ENCODE results near the gene SHQ1.
"Not testable (repeated sequence)": the region's sequence is repeated elsewhere in the genome, so short reads cannot be mapped to it uniquely, and the experiment has no call there.

SHQ1 gene

GRCh38 chr3:72745146-72745999 lies 102.9 kb downstream of the SHQ1 start:
- no peak for DNase-seq

DNA sequence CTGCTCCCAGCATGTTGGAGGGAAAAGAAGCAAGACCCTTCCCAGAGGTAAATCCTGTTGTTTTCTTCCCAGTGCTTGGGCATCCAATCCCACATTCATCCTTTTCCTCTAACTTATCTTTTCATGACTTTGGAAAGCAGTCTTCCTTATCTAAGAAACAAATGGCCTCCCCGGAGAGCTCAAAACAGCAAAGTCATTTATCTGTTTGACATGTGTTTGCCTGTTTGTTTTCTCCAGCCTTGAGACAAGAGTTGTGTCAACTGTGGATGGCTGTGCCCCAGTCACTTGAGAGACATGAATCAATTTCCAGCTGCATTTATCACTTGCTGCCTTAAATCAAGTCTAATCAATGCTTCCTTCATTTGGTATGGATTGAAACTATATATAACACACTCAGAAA lies 103.9 kb downstream of the SHQ1 start:
- DNase-seq = no peak

- DNase-seq = no peak
These were observed 108.4 kb downstream of the SHQ1 start for GRCh38 chr3:72739531-72740466.

GRCh38 chr3:72738752-72739530 lies 109.3 kb downstream of the SHQ1 start:
- DNase-seq = peak; percentile 20 to 27

DNA sequence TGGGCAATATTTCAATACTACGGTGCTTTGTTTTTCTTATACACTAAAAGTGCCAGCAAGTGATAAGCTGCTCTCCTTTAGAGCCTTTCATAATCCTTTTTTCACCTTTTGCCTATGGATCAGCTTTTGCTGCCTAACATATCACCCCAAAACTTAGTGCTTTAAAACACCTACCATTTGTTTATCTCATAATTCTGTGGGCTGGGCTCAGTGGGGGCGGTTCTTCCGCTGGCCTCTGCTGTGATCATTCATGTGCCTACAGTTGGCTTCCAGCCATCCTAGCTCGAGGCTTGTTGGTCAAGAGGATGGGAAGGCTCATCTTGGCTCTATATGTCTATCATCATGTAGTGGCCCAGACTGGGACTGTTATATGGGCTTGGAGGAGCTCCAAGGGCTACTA lies 113.2 kb downstream of the SHQ1 start:
- not testable (repeated sequence) for DNase-seq

GRCh38 chr3:72733676-72734075 lies 114.6 kb downstream of the SHQ1 start:
- no peak for DNase-seq

GRCh38 chr3:72732666-72733345 lies 115.4 kb downstream of the SHQ1 start:
- DNase-seq = not testable (repeated sequence)

- no peak for DNase-seq
These were observed 119.2 kb downstream of the SHQ1 start for GRCh38 chr3:72728958-72729467.

- DNase-seq = no peak
These were observed 119.8 kb downstream of the SHQ1 start for GRCh38 chr3:72728329-72728889.

GRCh38 chr3:72727726-72728125 lies 120.5 kb downstream of the SHQ1 start:
- no peak for DNase-seq

DNA sequence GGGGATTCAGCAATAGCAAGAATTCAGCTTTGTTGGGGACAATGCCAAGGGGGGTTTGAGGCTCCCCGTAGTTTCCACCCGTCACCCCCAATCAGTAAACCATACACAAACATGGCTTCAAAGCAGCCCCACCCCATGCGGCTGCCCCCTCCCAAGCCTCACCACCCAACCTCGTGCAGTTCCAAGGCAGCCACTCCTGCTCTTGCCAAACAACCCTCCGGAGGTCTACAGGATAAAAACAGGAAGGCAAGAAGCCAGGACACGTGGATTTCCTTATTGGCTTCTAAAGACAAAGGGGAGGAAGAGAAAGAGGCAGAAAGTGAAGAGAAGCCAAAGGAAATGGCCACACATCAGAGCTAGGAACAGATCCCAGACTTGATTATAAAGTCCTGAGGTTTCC lies 121.1 kb downstream of the SHQ1 start:
- DNase-seq = no peak

- DNase-seq = no peak
These were observed 123.0 kb downstream of the SHQ1 start for GRCh38 chr3:72725229-72725628.

GRCh38 chr3:72724070-72724469 lies 124.2 kb downstream of the SHQ1 start:
- DNase-seq = no peak

- no peak for DNase-seq
These were observed 125.1 kb downstream of the SHQ1 start for GRCh38 chr3:72722930-72723726.

DNA sequence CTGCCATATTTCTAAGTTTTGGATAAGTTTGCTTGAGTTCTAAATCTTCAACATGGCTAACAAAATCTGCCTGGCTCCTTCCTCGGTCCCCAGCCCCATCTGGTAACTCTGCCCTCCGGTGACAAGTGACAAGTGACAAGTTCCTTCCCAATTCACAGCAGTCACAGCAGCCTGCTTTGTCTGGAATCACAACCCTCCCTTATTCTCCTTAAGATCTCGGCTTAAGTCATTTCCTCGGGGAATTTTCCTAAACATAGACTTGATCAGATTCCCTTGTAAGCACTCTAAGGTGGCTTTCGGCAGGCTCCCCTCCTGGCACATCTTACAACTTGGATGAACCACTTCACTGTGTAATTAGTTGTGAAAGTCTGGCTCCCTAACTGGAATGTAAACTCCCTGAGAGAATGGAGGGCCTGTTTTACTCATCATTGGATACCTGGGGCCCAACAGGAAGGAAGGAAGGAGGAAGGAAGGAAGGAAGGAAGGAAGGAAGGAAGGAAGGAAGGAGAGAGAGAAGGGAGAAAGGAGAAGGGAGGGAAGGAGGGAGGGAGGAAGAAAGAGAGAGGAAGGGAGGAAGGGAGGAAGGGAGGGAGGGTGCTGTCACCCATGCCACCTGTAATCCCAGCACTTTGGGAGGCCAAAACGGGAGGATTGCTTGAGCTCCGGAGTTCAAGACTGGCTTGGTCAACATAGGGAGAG lies 126.4 kb downstream of the SHQ1 start:
- DNase-seq = no peak

- DNase-seq = no peak
These were observed 127.7 kb downstream of the SHQ1 start for GRCh38 chr3:72720566-72720965.

- no peak for DNase-seq
These were observed 129.1 kb downstream of the SHQ1 start for GRCh38 chr3:72719137-72719536.

GRCh38 chr3:72714135-72714534 lies 134.1 kb downstream of the SHQ1 start:
- DNase-seq = not testable (repeated sequence)

DNA sequence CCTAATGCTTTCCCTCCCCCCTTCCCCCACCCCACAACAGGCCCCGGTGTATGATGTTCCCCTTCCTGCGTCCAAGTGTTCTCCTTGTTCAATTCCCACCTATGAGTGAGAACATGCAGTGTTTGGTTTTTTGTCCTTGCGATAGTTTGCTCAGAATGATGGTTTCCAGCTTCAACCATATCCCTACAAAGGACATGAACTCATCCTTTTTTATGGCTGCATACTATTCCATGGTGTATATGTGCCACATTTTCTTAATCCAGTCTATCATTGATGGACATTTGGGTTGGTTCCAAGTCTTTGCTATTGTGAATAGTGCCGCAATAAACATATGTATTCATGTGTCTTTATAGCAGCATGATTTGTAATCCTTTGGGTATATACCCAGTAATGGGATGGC lies 137.8 kb downstream of the SHQ1 start:
- DNase-seq = not testable (repeated sequence)

DNA sequence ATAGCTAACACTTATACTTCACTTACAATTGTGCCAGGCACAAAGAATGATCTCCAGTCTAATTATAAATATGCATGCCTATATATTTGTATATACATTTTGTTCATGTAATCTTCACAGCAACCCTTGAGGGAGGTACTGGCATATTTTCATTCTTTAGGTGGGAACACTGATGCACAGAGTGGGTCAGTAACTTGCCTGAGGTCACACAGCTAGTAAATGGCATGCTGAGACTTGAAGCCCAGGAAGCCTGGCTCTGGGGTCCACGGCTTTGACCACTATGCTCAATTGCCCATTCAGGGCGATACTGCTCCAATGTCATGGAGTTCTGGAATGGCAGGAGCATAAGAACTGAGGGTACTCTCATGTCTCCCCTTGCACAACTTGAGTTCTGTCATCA lies 139.8 kb downstream of the SHQ1 start:
- DNase-seq = no peak

Data from bone marrow (tissue), 2 donors.